Activated gamma-delta T cell (primary cell): ENCODE data around the gene TCTN3.
A peak's percentile ranks its signal among the peaks of the same experiment; 100 is the strongest.
"Not testable (repeated sequence)": the region's sequence is repeated elsewhere in the genome, so short reads cannot be mapped to it uniquely, and the experiment has no call there.

Experiments used
- DNase-seq: peaks from one replicate; lab custom pipeline; 2025; lab: John Stamatoyannopoulos, UW
- total RNA-seq, 2 donors: gene quantifications; one replicate each; lab custom pipeline; 2026; lab: John Stamatoyannopoulos, UW

TCTN3 gene
- total RNA-seq: 36.3 to 41.7 reads per million in 2 donors

GRCh38 chr10:95693668-95694534 is at the start of gene TCTN3:
TCTN3 (minus strand) TSS chr10:95693927; CDS start chr10:95693899, 28 bp downstream.
- peak; percentile 82 for DNase-seq

GRCh38 chr10:95742962-95743535 is 49.3 kb upstream of the TCTN3 start:
- no peak for DNase-seq

- DNase-seq: no peak
Measured at GRCh38 chr10:95742485-95742884, 48.8 kb upstream of the TCTN3 start.

- DNase-seq: no peak
Measured at GRCh38 chr10:95741807-95742467, 48.2 kb upstream of the TCTN3 start.

- DNase-seq: no peak
Measured at GRCh38 chr10:95739056-95739455, 45.3 kb upstream of the TCTN3 start.

- DNase-seq: not testable (repeated sequence)
Measured at GRCh38 chr10:95732907-95733306, 39.2 kb upstream of the TCTN3 start.

- DNase-seq: no peak
Measured at GRCh38 chr10:95730233-95730632, 36.5 kb upstream of the TCTN3 start.

- no peak for DNase-seq
Measured at GRCh38 chr10:95729323-95730055, 35.8 kb upstream of the TCTN3 start.

GRCh38 chr10:95728526-95728925 is 34.8 kb upstream of the TCTN3 start:
- no peak for DNase-seq

GRCh38 chr10:95722496-95722895 is 28.8 kb upstream of the TCTN3 start:
- not testable (repeated sequence) for DNase-seq

GRCh38 chr10:95720745-95721144 is 27.0 kb upstream of the TCTN3 start:
- not testable (repeated sequence) for DNase-seq

- DNase-seq: no peak
Measured at GRCh38 chr10:95716866-95717265, 23.1 kb upstream of the TCTN3 start.

- DNase-seq: no peak
Measured at GRCh38 chr10:95716466-95716865, 22.7 kb upstream of the TCTN3 start.

- no peak for DNase-seq
Measured at GRCh38 chr10:95711492-95711891, 17.8 kb upstream of the TCTN3 start.

- DNase-seq: no peak
Measured at GRCh38 chr10:95706990-95707389, 13.3 kb upstream of the TCTN3 start.

GRCh38 chr10:95706573-95706972 is 12.8 kb upstream of the TCTN3 start:
- no peak for DNase-seq

- DNase-seq: no peak
Measured at GRCh38 chr10:95698415-95698814, 4.7 kb upstream of the TCTN3 start.

GRCh38 chr10:95697429-95697828 is 3.7 kb upstream of the TCTN3 start:
- DNase-seq: no peak

- DNase-seq: no peak
Measured at GRCh38 chr10:95694665-95695064, 938 bp upstream of the TCTN3 start.

- no peak for DNase-seq
Measured at GRCh38 chr10:95693071-95693667, 558 bp downstream of the TCTN3 start.

- DNase-seq: no peak
Measured at GRCh38 chr10:95691281-95691680, 2.4 kb downstream of the TCTN3 start.

- DNase-seq: no peak
Measured at GRCh38 chr10:95688648-95689047, 5.1 kb downstream of the TCTN3 start.
